H54 (cell line): ENCODE results near the gene PCYT2.

Experiments used
- DNase-seq: peaks from one replicate; pipeline ENCODE4 v3.0.0; 2011; ENCODE audit warnings: low spot score, mixed read lengths; ENCODE audit not compliant: insufficient read length
- FAIRE-seq: peaks from 3 replicates; lab custom pipeline; 2011; peaks lifted over from hg19 to GRCh38; lab: Jason Lieb, UNC
- POLR2A ChIP-seq: IDR thresholded peaks from 2 replicates; pipeline ENCODE4 v1.6.1; 2011; ENCODE audit warnings: low read depth, mild to moderate bottlenecking, low read length

Gene PCYT2

DNA sequence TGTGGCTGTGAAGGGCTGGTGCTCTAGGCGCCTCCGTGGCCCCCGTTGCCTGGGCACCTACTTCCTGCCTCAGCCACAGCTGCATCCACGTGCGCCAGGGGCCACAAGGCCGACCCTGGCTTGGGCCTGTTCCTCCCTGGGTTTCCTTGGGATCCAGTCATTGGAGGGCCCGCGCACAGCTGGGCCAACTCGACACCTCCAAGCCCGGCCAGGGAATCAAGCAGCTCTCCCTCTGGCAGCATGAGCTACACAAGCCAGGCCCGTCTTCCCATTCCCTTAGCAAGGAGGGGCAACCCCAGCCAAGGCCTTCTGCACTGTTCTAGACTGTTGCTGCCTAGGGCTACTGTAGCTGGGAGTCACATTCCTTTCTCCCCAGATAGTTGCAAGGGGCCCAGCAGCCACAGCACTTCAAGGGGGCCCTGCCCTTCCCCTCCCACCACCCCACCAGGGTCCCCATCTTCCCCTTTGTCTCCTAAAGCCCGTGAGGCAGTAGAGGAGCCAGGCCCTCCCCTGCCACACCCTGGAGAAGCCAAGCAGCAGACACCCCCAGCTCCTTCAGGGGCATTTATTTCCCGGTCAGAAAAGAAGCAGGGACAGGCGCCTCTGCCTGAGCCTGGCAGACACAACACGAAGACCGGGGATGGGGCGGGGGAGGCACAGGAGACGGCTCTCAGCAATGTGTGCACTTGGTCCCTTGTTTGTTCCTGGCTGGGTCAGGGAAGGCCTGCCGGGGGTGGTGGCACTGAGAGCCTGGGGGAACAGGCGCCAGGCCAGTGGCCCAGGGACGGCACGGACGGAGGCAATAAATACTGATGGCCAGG is 43.8 kb downstream of the PCYT2 start:
- FAIRE-seq (no peak), DNase-seq (no peak)
- peak; percentile 33; the same call in 1 of the 2 replicates for TF ChIP-seq POLR2A

DNA sequence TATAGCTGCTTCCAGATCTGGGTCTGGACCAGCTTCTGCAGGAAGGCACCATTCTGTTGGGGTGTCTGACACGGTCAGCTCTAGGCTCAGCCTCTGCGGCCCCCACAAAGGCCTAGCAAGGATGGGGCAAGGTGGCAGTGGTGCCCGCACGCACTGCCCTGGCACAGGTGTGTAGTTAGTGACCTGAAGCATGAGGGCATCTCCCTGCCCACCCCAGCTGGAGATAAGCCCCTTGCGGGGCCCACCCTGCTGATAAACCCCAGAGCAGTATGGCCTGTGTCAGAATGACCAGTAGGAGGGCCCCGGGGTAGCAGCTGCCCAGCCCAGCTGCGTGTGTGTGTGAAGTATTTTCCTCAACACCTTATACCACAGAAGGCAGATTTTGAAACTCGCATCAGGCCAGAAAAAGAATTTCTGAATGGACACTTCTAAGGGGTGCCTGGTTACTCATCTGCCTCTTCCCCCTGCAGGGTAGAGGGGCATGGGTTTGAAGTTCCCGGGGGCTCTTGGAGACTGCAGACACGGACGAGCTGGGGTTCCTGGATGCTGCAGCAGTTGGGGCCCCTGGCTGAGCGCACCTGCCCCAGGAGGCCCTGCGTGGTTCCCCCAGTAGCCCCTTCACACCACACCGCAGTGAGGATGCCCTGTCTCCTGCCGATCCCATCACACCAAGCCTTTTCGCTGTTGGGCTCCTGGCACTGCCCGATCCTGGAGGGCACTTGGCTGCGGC is 44.6 kb downstream of the PCYT2 start:
- DNase-seq (no peak), FAIRE-seq (no peak)
- TF ChIP-seq POLR2A = no peak; the same call in 1 of the 2 replicates

DNA sequence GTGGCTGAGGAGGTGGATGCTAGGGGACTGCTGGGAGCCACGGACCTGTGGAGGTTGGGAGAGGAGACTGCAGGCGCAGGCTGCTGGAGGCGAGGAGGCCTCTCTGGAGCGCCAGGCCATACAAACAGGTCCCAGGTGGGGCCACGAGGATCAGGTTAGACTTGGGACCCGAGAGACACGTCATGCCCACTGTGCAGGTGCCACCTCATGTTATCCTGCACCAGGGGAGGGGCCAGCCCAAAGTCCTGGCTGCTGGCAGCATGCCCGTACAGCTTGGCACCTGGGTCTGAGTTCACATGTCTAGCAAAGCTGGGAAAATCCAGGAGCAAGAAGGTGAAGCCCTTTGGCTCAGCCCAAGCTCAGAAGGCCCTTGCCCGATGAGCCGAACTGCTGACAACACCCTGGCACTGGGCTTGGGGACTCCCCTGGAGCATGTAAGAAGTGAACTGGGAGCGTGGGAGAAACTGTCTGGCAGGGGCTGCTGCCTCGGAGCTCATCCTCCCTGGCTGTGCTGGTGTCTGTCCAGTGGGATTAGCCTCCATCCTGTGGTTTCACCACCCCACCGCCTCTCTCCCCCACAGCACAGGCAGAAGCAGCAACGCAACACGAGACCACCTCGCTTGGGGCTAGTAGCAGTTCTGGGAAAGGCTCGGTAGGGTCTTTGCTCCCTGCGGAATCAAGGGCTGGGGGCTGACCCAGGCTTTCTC is 45.3 kb downstream of the PCYT2 start:
- no peak for FAIRE-seq
- TF ChIP-seq POLR2A = no peak
- no peak for DNase-seq

DNA sequence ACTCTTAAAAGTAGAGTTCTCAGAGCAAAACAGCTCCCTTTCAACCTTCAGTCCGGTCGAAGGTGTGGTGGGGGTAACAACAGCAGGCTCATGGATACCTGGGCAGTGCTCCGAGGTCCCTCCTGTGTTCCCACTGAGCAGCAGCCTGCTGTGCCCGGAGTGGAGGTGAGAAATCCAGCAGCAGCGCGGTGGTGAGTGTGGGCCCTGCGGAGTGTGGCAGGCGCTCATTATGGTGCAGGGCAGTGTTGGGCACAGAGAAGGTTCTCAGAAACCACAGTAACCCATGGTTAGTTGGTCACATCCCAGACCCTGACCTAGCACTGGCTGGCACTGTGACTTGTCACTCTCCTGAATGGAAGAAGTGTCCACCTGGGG is 45.9 kb downstream of the PCYT2 start:
- FAIRE-seq (no peak), DNase-seq (no peak)
- no peak for TF ChIP-seq POLR2A

DNA sequence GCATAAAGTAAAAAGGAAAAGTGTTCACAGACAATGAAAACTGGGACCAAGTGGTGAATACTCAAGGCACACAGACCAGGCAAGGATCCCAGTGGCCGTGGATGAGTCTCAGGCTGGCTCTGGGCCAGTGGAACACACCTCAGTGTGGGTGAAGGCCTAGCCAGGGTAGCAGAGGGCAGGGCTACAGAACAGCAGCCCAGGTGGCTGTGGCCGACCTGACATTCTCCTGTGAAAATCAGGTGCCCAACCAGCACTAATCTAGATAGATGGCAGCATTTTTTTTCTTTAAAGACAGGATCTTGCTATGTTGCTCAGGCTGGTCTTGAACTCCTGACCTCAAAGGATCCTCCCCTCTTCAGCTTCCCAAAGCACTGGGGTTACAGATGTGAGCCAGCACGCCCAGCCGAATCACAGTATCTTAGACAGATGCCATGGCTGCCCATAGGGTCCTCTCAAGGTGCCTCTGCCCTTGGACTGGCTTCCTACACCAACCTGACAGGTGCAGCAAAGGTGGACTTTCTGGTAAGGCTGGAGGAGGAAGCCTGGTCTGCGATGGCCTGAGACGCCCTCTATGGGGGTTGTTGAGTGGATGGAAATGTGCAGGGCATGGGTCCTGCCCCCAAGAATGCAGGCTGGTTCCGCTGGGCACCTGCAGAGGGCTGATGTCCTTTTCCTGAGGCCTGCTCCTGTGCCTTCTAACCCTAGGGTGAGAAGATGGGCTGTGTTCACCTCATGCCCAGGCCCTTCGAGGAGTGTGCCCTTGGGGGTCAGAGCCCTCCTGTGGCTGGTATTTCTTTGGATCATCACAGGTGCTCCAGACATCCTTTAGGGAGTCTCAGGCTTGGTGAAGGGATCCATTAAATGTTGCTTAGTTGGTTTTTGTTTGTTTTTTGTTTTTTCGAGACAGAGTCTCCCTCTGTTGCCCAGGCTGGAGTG is 47.1 kb downstream of the PCYT2 start:
- TF ChIP-seq POLR2A = no peak
- no peak for FAIRE-seq
- no peak for DNase-seq

DNA sequence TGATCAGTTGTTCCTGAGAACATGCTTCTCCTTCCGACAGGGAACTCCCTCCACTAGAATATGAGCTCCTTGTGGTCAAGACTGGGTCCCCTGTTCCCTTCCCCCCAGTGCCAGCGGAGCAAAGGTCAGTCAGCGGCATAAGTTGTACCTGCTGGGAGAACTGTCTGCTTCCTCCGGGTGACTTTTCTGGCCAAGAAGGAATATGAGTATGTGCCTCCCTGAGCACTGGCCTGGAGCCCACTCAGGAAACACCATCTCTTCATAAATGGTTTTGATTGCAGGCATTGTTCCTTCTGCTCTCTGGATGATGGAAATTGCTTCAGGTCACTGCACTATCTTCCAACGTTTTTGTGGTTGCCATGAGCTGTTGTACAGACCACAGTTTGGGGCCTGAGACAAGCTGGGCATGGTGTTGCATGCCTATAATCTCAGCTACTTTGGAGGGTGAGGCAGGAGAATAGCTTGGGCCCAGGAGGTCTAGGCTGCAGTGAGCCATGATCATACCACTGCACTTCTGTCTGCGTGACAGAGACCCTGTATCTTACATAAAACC is 48.0 kb downstream of the PCYT2 start:
- FAIRE-seq (no peak), DNase-seq (no peak)
- no peak for TF ChIP-seq POLR2A

DNA sequence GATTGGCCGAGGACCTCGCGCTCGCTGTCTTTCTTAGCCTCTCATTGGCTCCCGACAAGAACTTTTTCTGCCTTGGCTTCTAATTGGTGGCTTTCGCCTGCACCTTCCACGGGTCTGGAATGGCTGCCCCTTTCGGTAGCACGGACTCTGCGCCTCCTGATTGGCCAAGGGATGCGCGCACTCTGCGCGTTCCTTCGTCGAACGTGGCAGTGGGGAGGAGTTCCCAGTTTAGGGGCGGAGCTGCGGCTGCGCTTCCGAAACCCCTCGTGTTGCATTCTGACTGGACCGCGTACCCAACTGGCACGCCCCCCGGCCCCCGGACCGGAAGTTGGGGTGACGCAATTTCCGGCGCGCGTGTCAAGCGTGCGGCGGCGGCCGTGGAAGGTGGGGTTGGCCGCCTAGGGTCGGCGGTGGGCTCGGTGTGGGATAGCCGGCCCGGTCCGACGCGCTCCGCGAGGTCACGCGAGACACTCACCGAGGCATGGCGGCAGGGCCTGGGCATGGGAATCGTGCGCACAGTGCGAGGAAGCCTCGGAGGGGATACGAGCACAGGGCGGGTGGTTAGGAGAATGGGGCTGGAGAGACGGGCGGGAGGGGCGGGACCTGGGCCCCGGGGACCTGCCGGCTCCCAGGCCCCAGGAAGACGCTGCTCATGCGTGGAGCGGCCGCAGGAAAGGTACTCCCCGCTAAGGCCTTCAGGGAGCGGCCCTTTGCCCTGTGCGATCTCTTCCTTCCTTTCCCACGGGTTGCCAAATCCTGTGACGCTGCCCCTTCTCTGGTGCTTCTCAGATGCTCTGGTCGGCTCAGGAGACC is 50.2 kb downstream of the PCYT2 start:
- peak; percentile 99 for DNase-seq
- peak; percentile 23 for FAIRE-seq
- TF ChIP-seq POLR2A = peak; percentile 92

DNA sequence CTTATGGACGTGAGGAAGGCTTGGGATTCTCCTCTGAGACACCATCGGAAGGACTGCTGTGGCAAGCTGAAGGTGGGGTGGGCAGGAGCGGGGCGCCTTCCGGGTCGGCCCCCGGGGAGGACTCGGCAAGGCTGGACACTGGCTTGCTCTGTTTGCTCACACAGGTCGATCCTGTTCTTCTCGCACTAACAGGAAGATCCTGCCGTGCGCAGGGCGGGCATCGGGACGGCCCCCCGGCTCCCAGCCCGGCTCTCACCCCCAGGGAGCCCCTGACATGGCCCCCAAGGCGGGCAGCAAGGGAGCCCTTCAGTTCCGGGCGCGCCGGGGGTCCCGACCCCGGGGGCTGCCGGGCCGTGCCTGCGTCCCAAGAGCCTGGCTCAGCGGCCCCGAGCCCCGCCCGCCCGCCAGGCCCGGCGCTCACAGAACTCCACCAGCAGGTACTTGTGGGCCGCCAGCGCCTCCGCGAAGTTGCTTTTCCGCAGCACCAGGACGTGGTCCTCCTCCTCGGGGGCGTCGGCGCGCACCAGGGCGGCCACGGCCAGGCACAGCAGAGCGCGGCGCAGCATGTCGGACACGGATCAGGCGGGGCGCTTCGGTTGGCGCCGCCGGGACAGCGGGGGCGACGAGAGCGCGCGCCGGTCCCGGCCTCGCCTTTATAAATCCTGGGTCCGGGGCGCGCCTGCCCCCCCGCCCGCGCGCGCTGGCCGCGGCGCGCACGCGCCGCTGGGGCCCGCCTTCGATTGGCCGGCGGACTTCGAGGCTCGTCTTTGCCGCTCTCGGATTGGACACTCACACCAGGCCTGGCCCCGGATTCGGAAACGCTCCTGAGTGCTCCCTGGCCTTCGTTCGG is 51.1 kb downstream of the PCYT2 start, which contains the start of gene P4HB:
P4HB (minus strand) TSS at position 630 of the 850 bp plus-strand sequence; CDS start at position 566, 64 bp downstream.
- FAIRE-seq (no peak), DNase-seq (no peak)
- peak; percentile 99 for TF ChIP-seq POLR2A

DNA sequence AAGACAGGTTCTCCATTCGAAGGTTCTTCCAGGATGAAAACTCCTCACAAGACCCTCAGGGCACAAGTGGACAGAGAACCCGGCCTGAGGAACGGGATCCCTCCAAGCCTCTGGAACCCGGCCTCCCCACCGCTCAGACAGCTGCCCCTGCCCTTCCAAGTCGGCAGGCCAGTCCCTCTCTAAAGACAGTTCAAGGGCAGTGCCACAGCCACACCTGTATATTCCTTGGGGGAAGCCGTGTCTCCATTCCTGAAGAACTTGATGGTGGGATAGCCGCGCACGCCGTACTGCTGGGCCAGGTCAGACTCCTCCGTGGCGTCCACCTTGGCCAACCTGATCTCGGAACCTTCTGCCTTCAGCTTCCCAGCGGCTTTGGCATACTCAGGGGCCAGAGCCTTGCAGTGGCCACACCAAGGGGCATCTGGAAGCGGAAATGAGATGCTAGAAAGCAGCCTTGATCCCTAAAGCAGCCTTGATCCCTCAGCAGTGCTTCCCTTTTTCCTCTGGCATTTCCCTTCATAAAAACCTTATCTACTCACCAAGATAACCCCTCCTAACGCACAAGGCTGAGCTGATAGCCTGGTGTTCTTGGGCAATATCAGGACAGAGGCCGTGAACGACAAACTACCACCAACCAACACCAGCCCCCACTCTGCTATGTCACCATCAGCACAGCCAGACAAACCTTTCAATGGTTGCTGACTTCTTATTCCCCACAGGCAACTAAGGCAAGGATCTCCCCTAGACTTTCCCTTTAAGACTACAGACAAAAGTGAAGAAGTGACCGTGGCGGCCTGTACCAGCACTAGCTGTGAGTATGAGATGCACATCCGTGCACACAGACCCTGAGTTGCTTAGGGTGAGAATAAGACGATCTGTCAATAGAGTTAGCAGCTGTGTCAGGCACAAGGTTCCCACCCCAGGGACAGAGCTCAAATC is 52.0 kb downstream of the PCYT2 start:
- DNase-seq (no peak), FAIRE-seq (no peak)
- no peak for TF ChIP-seq POLR2A
